Urinary bladder (tissue), 4 donors: ENCODE results near the gene SLAMF1. TPM values are rescaled to one million over a fixed set of nuclear protein-coding genes. Genes with fewer than 3 reads are reported as not detected.

Experiments
- DNase-seq: peaks from one replicate; pipeline ENCODE4 v3.0.0-alpha.2; 2015; ENCODE audit errors: extremely low spot score
- H3K27ac ChIP-seq: one replicate; pipeline ENCODE4 v1.5.1; 2013; ENCODE audit warnings: low read depth, mild to moderate bottlenecking, moderate library complexity
- H3K36me3 ChIP-seq: one replicate; pipeline ENCODE4 v1.6.1; 2013; ENCODE audit warnings: mild to moderate bottlenecking, moderate library complexity; ENCODE audit not compliant: insufficient read depth
- H3K4me1 ChIP-seq: one replicate; pipeline ENCODE4 v1.6.1; 2013; ENCODE audit warnings: mild to moderate bottlenecking, moderate library complexity; ENCODE audit not compliant: insufficient read depth
- H3K4me3 ChIP-seq: one replicate; pipeline ENCODE4 v1.5.1; 2013; ENCODE audit warnings: low read depth, low read length
- WGBS: extraction: QIAGEN DNeasy Blood & Tissue Kit; methylation state at CpG from one replicate; pipeline ENCODE4 v1.1.7; 2013; 5-methylcytosine and 5-hydroxymethylcytosine counted together
- polyA plus RNA-seq: library from polyadenylated mRNA; stranded (reverse); fragments of 200-250 nt; gene quantifications from one replicate; pipeline ENCODE4 v1.2.3, GENCODE V29; 2013
- total RNA-seq: library from RNA; depleted of rRNA; stranded (reverse); fragments of >200 nt; gene quantifications from one replicate; pipeline ENCODE4 v1.2.3, GENCODE V29; 2014
- donor health status: healthy with polysubstance abuse.
- donor health status: healthy.

Gene SLAMF1
- total and polyA plus RNA-seq, 2 donors: 0.21 to 0.47 TPM

DNA sequence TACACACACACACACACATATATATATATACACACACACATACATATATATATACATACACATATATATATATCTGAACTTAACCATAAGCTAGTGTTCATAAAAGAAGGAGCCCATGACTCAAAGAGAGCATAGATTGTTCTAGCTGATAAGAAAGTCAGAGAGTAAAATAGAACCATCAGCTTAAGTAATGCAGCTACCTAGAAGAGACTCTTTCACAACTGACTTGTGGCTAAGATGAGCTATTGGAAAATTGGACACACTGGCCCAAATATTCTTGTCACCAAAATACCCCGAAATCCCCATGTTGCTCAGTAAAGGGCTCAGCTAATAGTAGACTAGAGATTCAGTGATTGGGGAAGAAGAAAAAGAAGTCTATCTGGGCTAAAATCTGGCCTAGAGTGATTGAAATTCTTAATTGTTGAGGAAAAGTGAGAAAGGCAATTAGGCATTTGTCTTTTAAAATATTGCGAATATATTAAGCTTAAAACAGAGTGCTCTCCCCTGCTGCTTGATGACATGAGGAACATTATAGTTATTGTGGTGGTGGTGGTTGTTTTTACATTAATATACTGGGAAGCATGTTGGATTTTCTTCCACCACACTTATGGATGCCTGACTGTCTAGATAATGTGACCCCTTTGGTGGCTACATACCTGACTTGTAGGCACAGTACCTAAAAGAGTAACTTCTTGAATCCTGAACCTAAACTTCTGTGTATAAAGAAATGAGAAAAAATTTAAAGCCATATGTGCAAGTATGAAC lies 6.3 kb downstream of the SLAMF1 start:
- Histone ChIP-seq H3K27ac (no peak overlapping the region), H3K4me3 (no peak overlapping the region), H3K4me1 (no peaks in the 10 kb centered on the region), H3K36me3 (no peaks in the 10 kb centered on the region)
- 91% methylated on average over 2 of the region's 2 CpGs for WGBS
- no peak for DNase-seq

- H3K4me3 ChIP-seq: no peak overlapping the region
- DNase-seq: no peak
- no peaks in the 10 kb centered on the region for H3K4me1 ChIP-seq
- H3K27ac ChIP-seq: no peak overlapping the region
- H3K36me3 ChIP-seq: no peaks in the 10 kb centered on the region
- WGBS: 29% methylated on average over 3 of the region's 3 CpGs
These were observed 7.2 kb downstream of the SLAMF1 start for GRCh38 chr1:160639652-160640051.

GRCh38 chr1:160638926-160639325 lies 7.9 kb downstream of the SLAMF1 start:
- 92% methylated on average over 6 of the region's 6 CpGs for WGBS
- DNase-seq: no peak

GRCh38 chr1:160638540-160638857 lies 8.3 kb downstream of the SLAMF1 start:
- 70% methylated on average over 3 of the region's 3 CpGs for WGBS
- Histone ChIP-seq H3K36me3 (no peaks in the 10 kb centered on the region), H3K4me1 (no peaks in the 10 kb centered on the region), H3K4me3 (no peak overlapping the region), H3K27ac (no peak overlapping the region)
- DNase-seq: no peak

More at GRCh38 chr1:160638926-160639325, 7.9 kb downstream of the SLAMF1 start:
- Histone ChIP-seq H3K4me3 (no peak overlapping the region), H3K36me3 (no peaks in the 10 kb centered on the region), H3K4me1 (no peaks in the 10 kb centered on the region), H3K27ac (no peak overlapping the region)

DNA sequence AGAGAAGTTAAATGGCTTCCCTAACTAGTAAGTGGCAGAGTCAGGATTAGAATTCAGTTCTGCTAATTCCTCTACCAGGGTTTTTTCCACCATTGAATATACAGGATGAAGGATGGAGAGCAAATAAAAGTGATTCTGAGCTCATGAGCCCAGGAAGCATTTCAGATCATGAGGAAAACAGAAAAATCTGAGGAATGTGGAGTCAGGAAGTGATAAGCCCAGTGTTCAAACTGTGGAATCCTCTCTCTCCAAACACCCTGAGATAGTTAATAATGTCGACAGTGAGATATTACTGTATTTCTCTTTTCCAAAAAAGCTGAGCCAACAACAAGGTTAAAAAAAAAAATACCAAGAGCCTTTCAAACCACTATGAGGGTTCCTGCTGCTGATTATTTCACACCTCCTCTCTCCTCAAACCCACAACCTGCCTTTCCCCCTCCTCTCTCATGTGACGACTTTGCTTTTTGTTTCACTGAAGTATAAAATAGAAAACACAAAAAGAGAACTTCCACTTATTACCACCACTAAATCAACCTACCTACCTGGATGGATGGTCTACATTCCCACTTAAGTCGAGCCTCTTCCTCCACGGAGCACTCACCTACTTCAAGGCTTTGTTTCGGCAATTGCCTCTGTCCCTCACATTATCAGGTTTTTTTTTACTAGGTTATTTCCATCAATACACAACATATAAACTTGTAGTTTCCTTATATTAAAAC lies 8.9 kb downstream of the SLAMF1 start:
- H3K4me3 ChIP-seq: no peak overlapping the region
- no peaks in the 10 kb centered on the region for H3K36me3 ChIP-seq
- no peak overlapping the region for H3K27ac ChIP-seq
- H3K4me1 ChIP-seq: no peaks in the 10 kb centered on the region
- WGBS: 62% methylated on average over 5 of the region's 5 CpGs
- no peak for DNase-seq

- Histone ChIP-seq H3K4me3 (no peak overlapping the region), H3K4me1 (no peaks in the 10 kb centered on the region), H3K36me3 (no peaks in the 10 kb centered on the region), H3K27ac (no peak overlapping the region)
- DNase-seq: no peak
- WGBS: 89% methylated on average over 8 of the region's 8 CpGs
These were observed 9.8 kb downstream of the SLAMF1 start for GRCh38 chr1:160637065-160637464.

DNA sequence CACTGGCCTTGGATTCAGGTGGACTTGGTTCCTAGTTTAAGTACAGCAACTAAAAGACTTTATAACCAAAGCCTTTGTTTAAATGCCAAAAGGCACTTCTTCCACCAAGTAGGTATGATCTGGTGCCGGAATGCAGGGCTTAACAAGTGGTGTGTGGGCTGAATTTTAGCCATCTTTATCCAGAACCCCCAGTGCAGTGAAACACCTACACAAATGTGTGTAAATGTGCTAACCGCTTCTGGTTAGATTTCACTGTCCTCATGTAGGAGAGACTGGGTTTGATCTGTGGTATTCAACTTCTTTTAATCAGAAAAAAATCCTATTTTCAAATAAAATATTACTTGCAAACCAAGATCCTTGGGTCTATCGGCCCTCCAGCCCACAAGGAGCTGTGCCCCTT lies 10.3 kb downstream of the SLAMF1 start:
- no peak for DNase-seq
- H3K27ac ChIP-seq: no peak overlapping the region
- no peaks in the 10 kb centered on the region for H3K36me3 ChIP-seq
- WGBS: 89% methylated on average over 3 of the region's 3 CpGs
- no peak overlapping the region for H3K4me3 ChIP-seq
- H3K4me1 ChIP-seq: no peaks in the 10 kb centered on the region

DNA sequence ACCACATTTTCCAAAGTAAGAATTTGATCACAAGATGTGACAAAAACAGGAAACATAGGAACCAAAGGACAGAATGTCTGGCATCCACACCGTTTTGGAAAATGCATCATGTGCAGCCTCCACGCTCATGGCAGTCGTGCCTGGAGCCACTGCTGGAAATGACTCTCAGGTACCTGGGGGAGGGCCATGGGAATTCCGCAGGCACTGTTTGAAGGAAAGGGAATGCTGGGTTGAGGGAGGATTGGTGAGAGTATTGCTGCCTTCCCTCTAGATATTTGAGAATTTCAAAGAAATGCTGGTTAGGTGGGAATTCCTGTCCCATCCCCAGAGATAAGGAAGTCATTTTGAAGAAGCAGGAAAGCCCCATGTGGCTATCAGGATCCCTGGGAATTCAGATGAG lies 10.8 kb downstream of the SLAMF1 start:
- H3K4me3 ChIP-seq: no peak overlapping the region
- H3K36me3 ChIP-seq: no peaks in the 10 kb centered on the region
- H3K4me1 ChIP-seq: no peaks in the 10 kb centered on the region
- H3K27ac ChIP-seq: no peak overlapping the region
- DNase-seq: no peak
- 81% methylated on average over 4 of the region's 4 CpGs for WGBS

DNA sequence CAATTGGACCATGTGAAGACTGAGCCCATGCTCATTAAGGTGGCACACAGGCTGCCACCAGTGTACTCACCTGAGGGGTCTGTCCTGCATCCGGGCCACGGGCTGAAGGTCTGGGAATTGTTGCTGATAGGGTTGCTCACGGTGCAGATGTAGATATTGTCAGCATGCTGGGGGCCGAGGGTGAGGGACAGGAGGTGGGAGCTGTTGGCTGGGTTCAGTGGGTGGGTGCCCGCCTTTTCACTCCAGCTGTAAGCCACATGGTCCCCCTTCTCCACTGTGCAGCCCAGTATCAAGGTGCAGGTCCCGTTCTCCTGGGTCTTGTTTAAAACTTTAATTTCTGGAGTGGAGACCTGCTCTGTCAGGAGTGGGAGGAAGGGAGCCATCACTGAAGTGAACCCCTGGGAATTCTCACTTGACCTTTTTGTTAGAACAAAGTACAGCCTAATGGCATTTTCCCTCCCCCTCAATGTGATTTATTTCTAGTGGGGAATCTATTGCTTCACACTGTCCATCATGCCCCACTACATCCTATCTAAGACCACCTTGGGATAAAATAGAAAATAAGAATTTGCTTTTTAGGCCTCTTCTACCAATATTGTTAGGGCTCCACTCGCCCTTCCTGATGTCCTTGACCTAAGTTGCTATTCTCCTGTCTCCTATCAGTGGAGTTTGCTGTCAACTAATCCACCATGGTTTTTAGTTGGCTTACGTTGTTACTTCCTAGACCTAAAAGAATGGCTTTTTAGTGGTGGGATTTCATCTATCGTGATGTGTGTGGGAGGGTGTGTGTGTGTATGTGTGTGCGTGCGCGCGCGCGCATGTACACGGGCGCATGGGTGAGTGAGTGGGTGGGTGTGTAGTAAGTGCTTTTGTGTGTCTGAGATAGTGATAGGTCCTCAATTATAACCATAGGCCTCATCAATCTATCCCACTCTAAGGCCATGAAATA lies 12.0 kb downstream of the SLAMF1 start:
- H3K36me3 ChIP-seq: no peaks in the 10 kb centered on the region
- no peak for DNase-seq
- WGBS: 95% methylated on average over 17 of the region's 17 CpGs
- no peak overlapping the region for H3K4me3 ChIP-seq
- no peak overlapping the region for H3K27ac ChIP-seq
- no peaks in the 10 kb centered on the region for H3K4me1 ChIP-seq

DNA sequence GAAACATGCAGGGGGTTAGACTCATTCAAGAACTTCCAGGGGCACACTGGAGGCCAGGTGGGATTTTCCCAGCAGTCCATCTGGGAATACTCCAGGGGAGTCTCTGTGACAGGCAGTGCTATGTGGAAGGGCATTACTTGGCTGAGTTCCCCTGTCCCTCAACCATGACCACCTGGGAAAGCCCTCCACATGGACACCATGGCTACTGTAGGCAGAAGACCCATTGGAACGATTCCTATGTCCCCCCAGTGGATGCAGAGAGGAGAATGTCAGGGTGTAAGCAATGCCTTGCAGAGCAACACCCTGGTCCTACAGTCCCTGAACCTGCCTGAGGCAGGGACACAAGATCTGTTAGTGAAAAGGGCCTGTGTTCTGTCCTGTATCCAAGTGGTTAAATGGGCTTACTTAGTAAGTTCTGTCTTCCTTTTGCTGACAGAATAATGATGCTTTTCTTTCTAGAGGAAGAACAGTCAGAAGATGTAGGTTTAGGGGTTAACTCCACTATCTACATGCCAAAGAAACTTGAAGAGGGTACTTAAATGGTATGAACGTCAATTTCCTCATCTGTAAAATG lies 13.4 kb downstream of the SLAMF1 start:
- no peak overlapping the region for H3K27ac ChIP-seq
- H3K36me3 ChIP-seq: no peaks in the 10 kb centered on the region
- no peaks in the 10 kb centered on the region for H3K4me1 ChIP-seq
- no peak overlapping the region for H3K4me3 ChIP-seq
- WGBS: 42% methylated on average over 2 of the region's 2 CpGs
- no peak for DNase-seq

- DNase-seq: no peak
- 88% methylated on average over 6 of the region's 6 CpGs for WGBS
- Histone ChIP-seq H3K36me3 (no peaks in the 10 kb centered on the region), H3K4me3 (no peak overlapping the region), H3K27ac (no peak overlapping the region), H3K4me1 (no peaks in the 10 kb centered on the region)
These were observed 14.7 kb downstream of the SLAMF1 start for GRCh38 chr1:160631983-160632625.

DNA sequence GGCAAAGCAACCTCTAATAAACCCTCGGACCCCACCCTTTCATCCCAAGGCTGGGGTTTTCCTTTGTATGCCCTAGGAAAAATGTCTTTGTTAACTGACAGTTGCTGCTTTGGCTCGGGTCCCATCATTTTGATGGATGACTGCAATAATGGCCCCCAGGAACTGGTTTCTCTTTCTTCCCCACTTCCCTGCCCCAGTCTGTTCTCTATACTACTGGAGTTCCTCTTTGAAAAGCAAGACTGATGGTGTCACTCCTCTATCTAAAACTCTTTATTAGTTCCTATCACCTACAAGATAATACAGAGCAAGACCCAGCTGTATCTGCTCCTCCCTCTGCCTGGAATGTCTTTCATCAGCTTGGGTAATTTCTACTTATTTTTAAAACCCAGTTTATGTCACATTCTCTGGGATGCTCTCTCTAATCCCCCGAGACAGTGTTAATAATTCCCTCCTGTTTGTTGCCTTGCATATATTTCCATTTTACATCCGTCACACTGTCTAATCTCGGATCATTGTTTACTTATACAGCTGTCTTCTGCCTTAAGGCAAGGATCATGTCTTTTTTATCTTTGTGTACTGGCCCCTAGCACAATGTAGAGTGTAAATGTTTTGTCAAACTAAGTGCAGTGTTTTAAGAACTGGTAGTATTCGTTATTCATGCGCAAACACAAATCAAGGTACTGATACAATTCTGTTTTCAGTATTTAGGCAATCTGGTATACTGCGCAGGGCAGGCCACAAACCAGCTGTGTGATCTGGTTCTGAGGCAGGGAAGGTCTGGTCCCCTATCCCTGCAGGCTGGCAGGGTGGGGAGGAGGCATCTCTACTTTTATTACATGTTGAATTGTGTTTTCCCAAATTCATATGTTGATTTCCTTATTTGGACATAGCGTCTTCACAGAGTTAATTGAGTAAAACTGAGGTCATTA lies 16.1 kb downstream of the SLAMF1 start:
- H3K4me3 ChIP-seq: no peak overlapping the region
- no peaks in the 10 kb centered on the region for H3K4me1 ChIP-seq
- H3K36me3 ChIP-seq: no peaks in the 10 kb centered on the region
- no peak for DNase-seq
- no peak overlapping the region for H3K27ac ChIP-seq
- WGBS: 44% methylated on average over 9 of the region's 9 CpGs
